ENCODE data around the gene DGKZ.

DGKZ gene

DNA sequence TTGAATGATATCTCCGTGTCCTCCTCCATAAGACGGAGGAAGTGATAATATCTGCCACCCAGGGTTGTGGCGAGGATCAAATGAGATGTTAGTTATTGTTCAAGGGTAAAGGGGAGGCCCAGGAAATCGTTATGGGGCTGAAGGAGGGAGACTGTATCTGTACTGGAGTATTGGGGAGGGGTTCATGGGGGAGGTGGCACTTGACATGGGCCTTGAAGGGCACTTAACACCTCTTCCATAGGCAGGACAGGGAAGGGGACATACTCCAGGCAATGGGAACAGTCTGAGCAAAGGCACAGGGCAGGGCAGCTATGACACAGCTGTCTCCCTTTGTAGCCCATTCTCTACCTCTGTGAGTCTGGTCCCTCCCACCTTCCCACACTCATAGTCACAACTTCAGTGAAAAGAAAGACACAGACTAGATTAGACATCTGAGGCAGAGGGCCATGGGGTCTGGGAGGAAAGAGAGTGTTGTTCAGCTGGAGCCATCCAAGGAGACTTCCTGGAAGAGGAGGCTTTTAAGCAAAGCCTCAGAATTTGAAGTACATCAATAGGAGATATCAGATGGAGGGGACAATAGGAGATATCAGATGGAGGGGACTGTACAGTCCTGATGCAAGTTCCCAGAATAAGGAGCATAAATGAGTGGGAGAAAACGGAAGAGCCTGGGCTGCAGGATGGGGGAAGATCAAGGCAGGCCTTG is 15.8 kb upstream of the DGKZ start:
- Histone ChIP-seq H3K4me1 (ENCODE audit: control insufficient read depth, insufficient read depth, low read length) (no peaks in the 10 kb centered on the region), H3K36me3 (ENCODE audit: control insufficient read depth, insufficient read depth, low read length) (no peaks in the 10 kb centered on the region), H3K9ac (ENCODE audit: low read length) (no peak overlapping the region), H3K27ac (ENCODE audit: low read depth, low read length) (no peak overlapping the region), H3K27me3 (ENCODE audit: control insufficient read depth, insufficient read depth, low read length) (peaks cover 25% of the 10 kb centered on the region), H3K4me3 (ENCODE audit: low read length) (no peak overlapping the region)

DNA sequence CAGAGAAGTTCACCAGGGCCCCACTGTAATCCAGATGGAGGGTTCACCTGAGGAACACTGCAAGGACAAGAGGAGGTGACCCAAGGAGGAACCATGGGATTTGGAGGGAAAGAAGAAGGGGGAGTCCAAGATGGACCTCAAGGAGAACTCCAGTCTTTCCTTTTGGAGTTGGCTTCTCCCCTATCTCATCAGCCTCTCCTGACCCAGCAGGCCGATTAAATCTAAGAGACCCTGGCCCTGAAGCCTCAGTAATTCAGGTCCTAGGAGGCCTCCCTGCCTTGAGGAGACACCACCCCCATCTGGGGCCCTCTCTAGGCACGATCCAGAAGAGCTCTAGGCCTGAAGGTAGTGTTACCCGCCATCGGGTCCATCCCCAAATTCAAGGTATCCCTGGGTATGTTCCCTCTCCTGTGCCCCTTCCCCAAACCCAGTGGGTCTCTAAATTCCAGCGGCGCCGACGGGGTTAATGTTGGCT is 15.1 kb upstream of the DGKZ start:
- H3K36me3 ChIP-seq (ENCODE audit: control insufficient read depth, insufficient read depth, low read length): no peaks in the 10 kb centered on the region
- no peak overlapping the region for H3K9ac ChIP-seq (ENCODE audit: low read length)
- H3K27me3 ChIP-seq (ENCODE audit: control insufficient read depth, insufficient read depth, low read length): peaks cover 25% of the 10 kb centered on the region
- no peaks in the 10 kb centered on the region for H3K4me1 ChIP-seq (ENCODE audit: control insufficient read depth, insufficient read depth, low read length)
- H3K27ac ChIP-seq (ENCODE audit: low read depth, low read length): no peak overlapping the region
- no peak overlapping the region for H3K4me3 ChIP-seq (ENCODE audit: low read length)

- Histone ChIP-seq H3K4me1 (ENCODE audit: control insufficient read depth, insufficient read depth, low read length) (no peaks in the 10 kb centered on the region), H3K36me3 (ENCODE audit: control insufficient read depth, insufficient read depth, low read length) (no peaks in the 10 kb centered on the region), H3K27me3 (ENCODE audit: control insufficient read depth, insufficient read depth, low read length) (peaks cover 25% of the 10 kb centered on the region), H3K9ac (ENCODE audit: low read length) (no peak overlapping the region), H3K4me3 (ENCODE audit: low read length) (peak overlapping the region; percentile 42), H3K27ac (ENCODE audit: low read depth, low read length) (no peak overlapping the region)
Observed at GRCh38 chr11:46332568-46333393, 14.5 kb upstream of the DGKZ start.

- Histone ChIP-seq H3K9ac (ENCODE audit: low read length) (no peak overlapping the region), H3K27me3 (ENCODE audit: control insufficient read depth, insufficient read depth, low read length) (peaks cover 25% of the 10 kb centered on the region), H3K27ac (ENCODE audit: low read depth, low read length) (no peak overlapping the region), H3K4me3 (ENCODE audit: low read length) (peak overlapping the region; percentile 42), H3K4me1 (ENCODE audit: control insufficient read depth, insufficient read depth, low read length) (peaks cover under 1% of the 10 kb centered on the region), H3K36me3 (ENCODE audit: control insufficient read depth, insufficient read depth, low read length) (no peaks in the 10 kb centered on the region)
Observed at GRCh38 chr11:46333394-46333947, 13.8 kb upstream of the DGKZ start.

- Histone ChIP-seq H3K4me1 (ENCODE audit: control insufficient read depth, insufficient read depth, low read length) (peaks cover 8% of the 10 kb centered on the region), H3K9ac (ENCODE audit: low read length) (no peak overlapping the region), H3K27me3 (ENCODE audit: control insufficient read depth, insufficient read depth, low read length) (peaks cover 25% of the 10 kb centered on the region), H3K4me3 (ENCODE audit: low read length) (no peak overlapping the region), H3K36me3 (ENCODE audit: control insufficient read depth, insufficient read depth, low read length) (no peaks in the 10 kb centered on the region), H3K27ac (ENCODE audit: low read depth, low read length) (no peak overlapping the region)
Observed at GRCh38 chr11:46334211-46334610, 13.1 kb upstream of the DGKZ start.

DNA sequence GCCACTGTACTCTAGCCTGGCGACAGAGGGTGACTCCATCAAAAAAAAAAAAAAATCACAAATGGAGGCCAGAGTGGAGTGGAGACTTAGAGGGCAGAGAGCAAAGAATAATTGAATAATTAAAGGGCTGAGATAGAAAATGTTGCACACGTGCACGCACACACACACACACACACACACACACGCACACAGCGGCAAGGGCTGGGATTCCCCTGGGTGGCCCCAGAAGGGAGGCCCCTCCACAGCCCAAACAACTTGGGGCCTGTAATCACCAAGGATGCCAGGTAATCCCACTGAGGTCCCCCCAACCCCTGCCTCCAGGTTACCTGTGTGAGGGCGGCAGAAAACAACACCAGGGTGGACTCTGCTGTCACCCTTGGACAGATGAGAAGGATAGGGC is 12.0 kb upstream of the DGKZ start:
- Histone ChIP-seq H3K9ac (ENCODE audit: low read length) (no peak overlapping the region), H3K4me1 (ENCODE audit: control insufficient read depth, insufficient read depth, low read length) (peaks cover 13% of the 10 kb centered on the region), H3K27ac (ENCODE audit: low read depth, low read length) (no peak overlapping the region), H3K4me3 (ENCODE audit: low read length) (no peak overlapping the region), H3K27me3 (ENCODE audit: control insufficient read depth, insufficient read depth, low read length) (peaks cover 23% of the 10 kb centered on the region), H3K36me3 (ENCODE audit: control insufficient read depth, insufficient read depth, low read length) (no peaks in the 10 kb centered on the region)

GRCh38 chr11:46335890-46336562 is 11.2 kb upstream of the DGKZ start:
- H3K27me3 ChIP-seq (ENCODE audit: control insufficient read depth, insufficient read depth, low read length): peaks cover 23% of the 10 kb centered on the region
- H3K4me3 ChIP-seq (ENCODE audit: low read length): no peak overlapping the region
- peaks cover 13% of the 10 kb centered on the region for H3K4me1 ChIP-seq (ENCODE audit: control insufficient read depth, insufficient read depth, low read length)
- no peaks in the 10 kb centered on the region for H3K36me3 ChIP-seq (ENCODE audit: control insufficient read depth, insufficient read depth, low read length)
- no peak overlapping the region for H3K27ac ChIP-seq (ENCODE audit: low read depth, low read length)
- H3K9ac ChIP-seq (ENCODE audit: low read length): no peak overlapping the region

- no peak overlapping the region for H3K9ac ChIP-seq (ENCODE audit: low read length)
- peaks cover 13% of the 10 kb centered on the region for H3K4me1 ChIP-seq (ENCODE audit: control insufficient read depth, insufficient read depth, low read length)
- H3K27me3 ChIP-seq (ENCODE audit: control insufficient read depth, insufficient read depth, low read length): peaks cover 20% of the 10 kb centered on the region
- no peak overlapping the region for H3K27ac ChIP-seq (ENCODE audit: low read depth, low read length)
- no peaks in the 10 kb centered on the region for H3K36me3 ChIP-seq (ENCODE audit: control insufficient read depth, insufficient read depth, low read length)
- H3K4me3 ChIP-seq (ENCODE audit: low read length): no peak overlapping the region
Observed at GRCh38 chr11:46336563-46337180, 10.6 kb upstream of the DGKZ start.

GRCh38 chr11:46337626-46338345 is 9.5 kb upstream of the DGKZ start:
- H3K27me3 ChIP-seq (ENCODE audit: control insufficient read depth, insufficient read depth, low read length): peaks cover 14% of the 10 kb centered on the region
- H3K27ac ChIP-seq (ENCODE audit: low read depth, low read length): no peak overlapping the region
- no peak overlapping the region for H3K9ac ChIP-seq (ENCODE audit: low read length)
- no peak overlapping the region for H3K4me3 ChIP-seq (ENCODE audit: low read length)
- H3K4me1 ChIP-seq (ENCODE audit: control insufficient read depth, insufficient read depth, low read length): peaks cover 13% of the 10 kb centered on the region
- no peaks in the 10 kb centered on the region for H3K36me3 ChIP-seq (ENCODE audit: control insufficient read depth, insufficient read depth, low read length)

- Histone ChIP-seq H3K27me3 (ENCODE audit: control insufficient read depth, insufficient read depth, low read length) (peaks cover 8% of the 10 kb centered on the region), H3K4me3 (ENCODE audit: low read length) (peak overlapping the region; percentile 51), H3K4me1 (ENCODE audit: control insufficient read depth, insufficient read depth, low read length) (peaks cover 13% of the 10 kb centered on the region), H3K9ac (ENCODE audit: low read length) (no peak overlapping the region), H3K36me3 (ENCODE audit: control insufficient read depth, insufficient read depth, low read length) (no peaks in the 10 kb centered on the region), H3K27ac (ENCODE audit: low read depth, low read length) (peak overlapping the region; percentile 63)
Observed at GRCh38 chr11:46338636-46338987, 8.7 kb upstream of the DGKZ start.

DNA sequence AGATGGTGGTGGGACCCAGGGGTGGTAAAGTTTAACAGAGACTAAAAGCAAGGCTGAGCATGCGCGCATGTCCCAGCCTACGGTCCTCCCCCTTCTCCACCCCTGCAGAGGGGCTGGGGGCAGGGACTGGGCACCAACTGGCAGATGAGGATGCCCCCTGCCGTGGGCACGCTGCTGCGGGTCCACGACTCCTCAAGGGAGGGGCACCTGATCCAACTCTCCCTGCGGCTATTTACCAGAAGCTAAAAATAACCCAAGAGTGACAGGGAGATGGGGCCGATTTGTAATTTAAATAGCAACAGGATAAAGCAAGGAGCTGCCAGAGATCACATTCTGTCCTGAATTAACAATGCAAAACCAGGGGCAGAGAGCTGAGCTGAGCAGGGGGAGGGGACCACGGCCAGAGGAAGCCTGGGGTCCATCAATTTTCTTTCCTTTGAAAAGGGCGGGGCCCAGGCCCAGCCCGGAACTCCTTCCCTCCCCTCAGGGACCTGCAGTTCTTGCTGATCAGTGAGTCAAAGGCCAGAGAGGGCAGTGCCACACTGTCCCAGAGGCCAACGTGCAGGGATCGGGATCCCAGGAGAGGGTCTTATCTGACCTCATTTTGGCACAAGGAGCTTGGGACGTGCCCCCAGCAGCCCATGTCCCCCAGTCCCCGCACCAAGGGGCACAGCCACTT is 8.1 kb upstream of the DGKZ start:
- peaks cover 13% of the 10 kb centered on the region for H3K4me1 ChIP-seq (ENCODE audit: control insufficient read depth, insufficient read depth, low read length)
- H3K27ac ChIP-seq (ENCODE audit: low read depth, low read length): peak overlapping the region; percentile 63
- H3K4me3 ChIP-seq (ENCODE audit: low read length): peak overlapping the region; percentile 51
- H3K27me3 ChIP-seq (ENCODE audit: control insufficient read depth, insufficient read depth, low read length): peaks cover 3% of the 10 kb centered on the region
- H3K36me3 ChIP-seq (ENCODE audit: control insufficient read depth, insufficient read depth, low read length): no peaks in the 10 kb centered on the region
- no peak overlapping the region for H3K9ac ChIP-seq (ENCODE audit: low read length)
